D721Med (cell line): Measurements from ENCODE around the gene VAV3.

Source experiments
- DNase-seq: peaks from one replicate; pipeline ENCODE4 v3.0.0; 2011; ENCODE audit warnings: low spot score; ENCODE audit not compliant: insufficient read length
- FAIRE-seq: peaks from 2 replicates; lab custom pipeline; 2011; peaks lifted over from hg19 to GRCh38; lab: Jason Lieb, UNC
- CTCF ChIP-seq: IDR thresholded peaks from 2 replicates; pipeline ENCODE4 v1.5.1; 2012; ENCODE audit warnings: mild to moderate bottlenecking, control low read depth; ENCODE audit not compliant: insufficient read depth; ENCODE audit errors: missing control alignments

VAV3 gene

GRCh38 chr1:107830075-107830474 is 134.9 kb downstream of the VAV3 start:
- DNase-seq (no peak), FAIRE-seq (no peak)
- no peak for TF ChIP-seq CTCF

- DNase-seq (no peak), FAIRE-seq (no peak)
- TF ChIP-seq CTCF, result no peak
Observed at GRCh38 chr1:107829036-107829770, 135.8 kb downstream of the VAV3 start.

- TF ChIP-seq CTCF, result no peak
- FAIRE-seq (no peak), DNase-seq (no peak)
Observed at GRCh38 chr1:107824946-107825345, 140.0 kb downstream of the VAV3 start.

GRCh38 chr1:107821340-107821739 is 143.6 kb downstream of the VAV3 start:
- no peak for FAIRE-seq

GRCh38 chr1:107820801-107821200 is 144.2 kb downstream of the VAV3 start:
- no peak for TF ChIP-seq CTCF
- FAIRE-seq, result no peak
- DNase-seq, result no peak

More at GRCh38 chr1:107821340-107821739, 143.6 kb downstream of the VAV3 start:
- no peak for TF ChIP-seq CTCF
- no peak for DNase-seq

- FAIRE-seq (no peak), DNase-seq (no peak)
- TF ChIP-seq CTCF, result no peak
Observed at GRCh38 chr1:107817935-107818334, 147.0 kb downstream of the VAV3 start.

- FAIRE-seq, result no peak
- TF ChIP-seq CTCF, result no peak
- DNase-seq, result no peak
Observed at GRCh38 chr1:107817206-107817605, 147.8 kb downstream of the VAV3 start.
